Activated naive CD8-positive, alpha-beta T cell treated with anti-CD3 and anti-CD28 coated beads, Interleukin-2, amount 50 U/mL, for 16 hours (primary cell): Measurements from ENCODE around the gene DGUOK.

Source experiments
- DNase-seq: peaks from one replicate; pipeline ENCODE4 v3.0.0-alpha.2; 2020; ENCODE audit warnings: low read depth, low spot score

The DGUOK gene

GRCh38 chr2:73997813-73998212, 71.1 kb downstream of the DGUOK start:
- DNase-seq = no peak

- DNase-seq = no peak
These were observed 71.8 kb downstream of the DGUOK start for GRCh38 chr2:73998451-73998850.

- DNase-seq = no peak
These were observed 72.3 kb downstream of the DGUOK start for GRCh38 chr2:73998933-73999332.

GRCh38 chr2:73999881-74000597, 73.4 kb downstream of the DGUOK start:
- no peak for DNase-seq

- no peak for DNase-seq
These were observed 74.0 kb downstream of the DGUOK start for GRCh38 chr2:74000666-74001065.

GRCh38 chr2:74001121-74001520, 74.4 kb downstream of the DGUOK start:
- no peak for DNase-seq

- DNase-seq = no peak
These were observed 75.3 kb downstream of the DGUOK start for GRCh38 chr2:74001781-74002504.

GRCh38 chr2:74002505-74003421, 76.1 kb downstream of the DGUOK start:
- DNase-seq = peak; percentile 43

GRCh38 chr2:74003494-74004211, 77.0 kb downstream of the DGUOK start:
- no peak for DNase-seq

- DNase-seq = no peak
These were observed 77.8 kb downstream of the DGUOK start for GRCh38 chr2:74004212-74005182.

- DNase-seq = no peak
These were observed 79.1 kb downstream of the DGUOK start for GRCh38 chr2:74005786-74006185.

GRCh38 chr2:74006459-74006858, 79.8 kb downstream of the DGUOK start:
- no peak for DNase-seq

GRCh38 chr2:74007121-74007520, 80.4 kb downstream of the DGUOK start:
- no peak for DNase-seq

- no peak for DNase-seq
These were observed 81.0 kb downstream of the DGUOK start for GRCh38 chr2:74007711-74008110.
